Sigmoid colon (tissue), 4 donors: ENCODE results near the gene DOLPP1.

ENCODE experiments used
- CTCF ChIP-seq, 4 experiments: fragments of 450-650 bp in 3 of 4; fragments of 200-600 bp in 1 of 4; IDR thresholded peaks; one replicate each; pipeline ENCODE4 v1.5.1; 2016 to 2019; ENCODE audit warnings: antibody characterized with exemption in 4 of 4, mild to moderate bottlenecking in 3 of 4, moderate library complexity in 2 of 4
- EP300 ChIP-seq, 4 donors: sonication (generic); formaldehyde crosslinking; IDR thresholded peaks; one replicate each; pipeline ENCODE4 v1.6.1; 2017; ENCODE audit warnings: antibody characterized with exemption in 4 of 4
- POLR2A ChIP-seq, 2 donors: fragments of 450-650 bp; IDR thresholded peaks; one replicate each; pipeline ENCODE4 v1.6.1; 2016; ENCODE audit warnings: antibody characterized with exemption in 2 of 2, mild to moderate bottlenecking in 2 of 2, moderate library complexity in 2 of 2

- no peak for TF ChIP-seq POLR2A (IDR thresholded peaks at IDR 0.05)
- no peak for TF ChIP-seq CTCF (IDR thresholded peaks at IDR 0.05)
- TF ChIP-seq EP300 (IDR thresholded peaks at IDR 0.05) = no peak
Measured at GRCh38 chr9:129033216-129033615, 47.7 kb upstream of the DOLPP1 start.
